ENCODE data around the gene FTO.

The FTO gene

GRCh38 chr16:53912155-53912554 is 208.2 kb downstream of the FTO start:
- no peak for TF ChIP-seq SIN3A (IDR thresholded peaks at IDR 0.05; ENCODE audit: borderline replicate concordance, insufficient read depth, low read length)

GRCh38 chr16:53913099-53913870 is 209.3 kb downstream of the FTO start:
- TF ChIP-seq REST (IDR thresholded peaks at IDR 0.05; ENCODE audit: insufficient read depth in 1 of 2, low read depth in 2 of 2, low read length in 2 of 2): no peak
- TF ChIP-seq TAF1 (IDR thresholded peaks at IDR 0.05; ENCODE audit: borderline replicate concordance, insufficient read depth, low read length): no peak
- no peak for TF ChIP-seq SIN3A (IDR thresholded peaks at IDR 0.05; ENCODE audit: borderline replicate concordance, insufficient read depth, low read length)
- TF ChIP-seq FOXP2 (optimal IDR thresholded peaks at IDR 0.05; ENCODE audit: borderline replicate concordance, extremely low read depth, extremely low read length, insufficient read depth): no peak
- TF ChIP-seq POLR2AphosphoS5 (IDR thresholded peaks at IDR 0.05; ENCODE audit: low read depth, low read length): no peak

- TF ChIP-seq FOXP2 (optimal IDR thresholded peaks at IDR 0.05; ENCODE audit: borderline replicate concordance, extremely low read depth, extremely low read length, insufficient read depth) (no peak), REST (IDR thresholded peaks at IDR 0.05; ENCODE audit: insufficient read depth in 1 of 2, low read depth in 2 of 2, low read length in 2 of 2) (no peak), TAF1 (IDR thresholded peaks at IDR 0.05; ENCODE audit: borderline replicate concordance, insufficient read depth, low read length) (no peak), POLR2AphosphoS5 (IDR thresholded peaks at IDR 0.05; ENCODE audit: low read depth, low read length) (no peak)
Measured at GRCh38 chr16:53913920-53914319, 210.0 kb downstream of the FTO start.

GRCh38 chr16:53914736-53915135 is 210.8 kb downstream of the FTO start:
- TF ChIP-seq FOXP2 (optimal IDR thresholded peaks at IDR 0.05; ENCODE audit: borderline replicate concordance, extremely low read depth, extremely low read length, insufficient read depth): no peak
- TF ChIP-seq REST (IDR thresholded peaks at IDR 0.05; ENCODE audit: insufficient read depth in 1 of 2, low read depth in 2 of 2, low read length in 2 of 2): no peak
- no peak for TF ChIP-seq POLR2AphosphoS5 (IDR thresholded peaks at IDR 0.05; ENCODE audit: low read depth, low read length)
- no peak for TF ChIP-seq TAF1 (IDR thresholded peaks at IDR 0.05; ENCODE audit: borderline replicate concordance, insufficient read depth, low read length)
- no peak for TF ChIP-seq SIN3A (IDR thresholded peaks at IDR 0.05; ENCODE audit: borderline replicate concordance, insufficient read depth, low read length)

- no peak for TF ChIP-seq TAF1 (IDR thresholded peaks at IDR 0.05; ENCODE audit: borderline replicate concordance, insufficient read depth, low read length)
- no peak for TF ChIP-seq SIN3A (IDR thresholded peaks at IDR 0.05; ENCODE audit: borderline replicate concordance, insufficient read depth, low read length)
- no peak for TF ChIP-seq POLR2AphosphoS5 (IDR thresholded peaks at IDR 0.05; ENCODE audit: low read depth, low read length)
Measured at GRCh38 chr16:53915452-53916160, 211.7 kb downstream of the FTO start.

- TF ChIP-seq POLR2AphosphoS5 (IDR thresholded peaks at IDR 0.05; ENCODE audit: low read depth, low read length) (no peak), REST (IDR thresholded peaks at IDR 0.05; ENCODE audit: insufficient read depth in 1 of 2, low read depth in 2 of 2, low read length in 2 of 2) (no peak), FOXP2 (optimal IDR thresholded peaks at IDR 0.05; ENCODE audit: borderline replicate concordance, extremely low read depth, extremely low read length, insufficient read depth) (no peak), TAF1 (IDR thresholded peaks at IDR 0.05; ENCODE audit: borderline replicate concordance, insufficient read depth, low read length) (no peak), SIN3A (IDR thresholded peaks at IDR 0.05; ENCODE audit: borderline replicate concordance, insufficient read depth, low read length) (no peak)
Measured at GRCh38 chr16:53920988-53921387, 217.0 kb downstream of the FTO start.

All from PFSK-1 (cell line).